ENCODE measurements around the gene EFNB3.

DNA sequence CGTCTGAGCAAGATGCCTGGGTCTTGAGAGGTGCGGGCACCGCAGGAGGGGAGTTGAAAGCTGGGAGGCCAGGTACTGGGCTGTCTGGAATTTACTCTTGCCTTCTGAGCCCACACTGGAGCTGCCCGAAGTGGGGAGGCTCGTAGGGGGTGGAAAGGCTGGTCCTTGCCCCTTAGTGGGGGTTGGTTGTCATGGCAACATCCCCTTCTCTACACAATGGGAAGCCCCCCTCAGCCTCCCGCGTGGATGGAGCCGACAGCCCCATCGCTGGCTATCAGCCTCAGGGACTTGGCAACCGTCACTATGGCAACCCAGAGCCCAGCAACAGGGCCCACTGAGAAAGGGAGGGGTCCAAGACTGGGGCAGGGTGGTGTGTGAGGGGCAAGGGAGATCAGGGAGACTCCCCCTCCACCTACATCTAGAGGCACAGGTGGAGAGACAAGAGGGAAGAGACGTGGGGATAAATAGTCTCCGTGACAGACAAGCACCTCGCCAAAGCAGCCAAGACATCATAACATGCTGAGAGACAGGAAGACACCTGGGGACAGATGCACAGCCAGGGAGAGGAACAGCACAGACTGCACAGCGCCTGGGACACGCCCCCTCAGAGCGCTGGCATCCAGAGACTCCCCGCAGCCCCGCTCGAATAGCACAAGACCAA lies 7.2 kb downstream of the EFNB3 start:
- TF ChIP-seq ETV6 (conservative IDR thresholded peaks at IDR 0.05 in 1 of 2, IDR thresholded peaks at IDR 0.05 in 1 of 2; ENCODE audit: borderline replicate concordance in 1 of 2, low read depth in 1 of 2) = no peak
- no peak for TF ChIP-seq SP1 (IDR thresholded peaks at IDR 0.05; ENCODE audit: low read depth, low read length)
- TF ChIP-seq, protein P1, sequence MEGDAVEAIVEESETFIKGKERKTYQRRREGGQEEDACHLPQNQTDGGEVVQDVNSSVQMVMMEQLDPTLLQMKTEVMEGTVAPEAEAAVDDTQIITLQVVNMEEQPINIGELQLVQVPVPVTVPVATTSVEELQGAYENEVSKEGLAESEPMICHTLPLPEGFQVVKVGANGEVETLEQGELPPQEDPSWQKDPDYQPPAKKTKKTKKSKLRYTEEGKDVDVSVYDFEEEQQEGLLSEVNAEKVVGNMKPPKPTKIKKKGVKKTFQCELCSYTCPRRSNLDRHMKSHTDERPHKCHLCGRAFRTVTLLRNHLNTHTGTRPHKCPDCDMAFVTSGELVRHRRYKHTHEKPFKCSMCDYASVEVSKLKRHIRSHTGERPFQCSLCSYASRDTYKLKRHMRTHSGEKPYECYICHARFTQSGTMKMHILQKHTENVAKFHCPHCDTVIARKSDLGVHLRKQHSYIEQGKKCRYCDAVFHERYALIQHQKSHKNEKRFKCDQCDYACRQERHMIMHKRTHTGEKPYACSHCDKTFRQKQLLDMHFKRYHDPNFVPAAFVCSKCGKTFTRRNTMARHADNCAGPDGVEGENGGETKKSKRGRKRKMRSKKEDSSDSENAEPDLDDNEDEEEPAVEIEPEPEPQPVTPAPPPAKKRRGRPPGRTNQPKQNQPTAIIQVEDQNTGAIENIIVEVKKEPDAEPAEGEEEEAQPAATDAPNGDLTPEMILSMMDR (IDR thresholded peaks at IDR 0.05 in 2 of 3, conservative IDR thresholded peaks at IDR 0.05 in 1 of 3; ENCODE audit: control insufficient read depth in 2 of 3, extremely low read depth in 1 of 3, insufficient read depth in 1 of 3, low read depth in 3 of 3, low read length in 3 of 3) = no peak
- no peak for TF ChIP-seq CBX3 (IDR thresholded peaks at IDR 0.05; ENCODE audit: borderline replicate concordance, low read depth)
- TF ChIP-seq CBFB (IDR thresholded peaks at IDR 0.05; ENCODE audit: low read depth) = no peak
- no peak for TF ChIP-seq TCF7 (IDR thresholded peaks at IDR 0.05; ENCODE audit: borderline replicate concordance)
- no peak for TF ChIP-seq YY1 (IDR thresholded peaks at IDR 0.05; ENCODE audit: low read depth, low read length)
- TF ChIP-seq EP300 (IDR thresholded peaks at IDR 0.05; ENCODE audit: borderline replicate concordance in 1 of 2, control insufficient read depth in 1 of 2, low read depth in 2 of 2, low read length in 2 of 2) = no peak
- no peak for TF ChIP-seq ZNF622 (IDR thresholded peaks at IDR 0.05)
- no peak for TF ChIP-seq TAF1 (IDR thresholded peaks at IDR 0.05; ENCODE audit: borderline replicate concordance, low read depth, low read length)
- TF ChIP-seq RAD51 (IDR thresholded peaks at IDR 0.05) = no peak
